B cell (primary cell): Measurements from ENCODE around the gene BID.

ENCODE experiments used
- CTCF ChIP-seq: fragments of 200-600 bp; IDR thresholded peaks from one replicate; pipeline ENCODE4 v1.8.0; 2022; ENCODE audit warnings: antibody characterized with exemption, mild to moderate bottlenecking
- EZH2 ChIP-seq: IDR thresholded peaks from 2 replicates; pipeline ENCODE4 v1.6.1; 2012; ENCODE audit warnings: borderline replicate concordance, low read depth, mild to moderate bottlenecking, moderate library complexity, low read length; ENCODE audit not compliant: insufficient read depth, poor library complexity, severe bottlenecking

GRCh38 chr22:17716529-17716928 lies 57.7 kb downstream of the BID start:
- TF ChIP-seq EZH2 (no peak), CTCF (no peak)
